Measurements from ENCODE around the gene CARD10. TPM values are rescaled to one million over a fixed set of nuclear protein-coding genes. Genes with fewer than 3 reads are reported as not detected.

The CARD10 gene
- total RNA-seq, 1 donor from 2014 or later: 47.9 TPM

GRCh38 chr22:37505565-37505964 is 13.7 kb downstream of the CARD10 start:
- DNase-seq (ENCODE audit: low read depth in 2 of 2): no peak

DNA sequence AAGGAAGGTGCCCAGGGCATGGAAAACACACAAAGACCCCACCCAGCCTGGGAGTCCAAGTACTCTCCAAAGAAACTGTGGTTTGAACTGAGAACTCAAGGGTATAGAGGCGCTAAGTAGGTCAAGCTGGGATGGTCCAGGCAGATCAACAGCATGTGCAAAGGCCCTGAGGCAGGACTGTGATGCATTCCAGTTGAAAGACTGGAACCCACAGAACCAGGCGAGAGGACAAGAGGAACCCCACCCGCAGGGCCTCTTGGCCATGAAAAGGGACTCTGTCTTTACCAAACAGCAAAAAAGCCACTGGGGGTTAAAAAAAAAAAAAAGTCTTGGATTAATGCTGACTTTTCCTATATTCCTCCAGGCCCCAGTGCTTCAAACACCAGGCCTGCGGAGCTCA is 14.3 kb downstream of the CARD10 start:
- no peak for DNase-seq (ENCODE audit: low read depth in 2 of 2)

DNA sequence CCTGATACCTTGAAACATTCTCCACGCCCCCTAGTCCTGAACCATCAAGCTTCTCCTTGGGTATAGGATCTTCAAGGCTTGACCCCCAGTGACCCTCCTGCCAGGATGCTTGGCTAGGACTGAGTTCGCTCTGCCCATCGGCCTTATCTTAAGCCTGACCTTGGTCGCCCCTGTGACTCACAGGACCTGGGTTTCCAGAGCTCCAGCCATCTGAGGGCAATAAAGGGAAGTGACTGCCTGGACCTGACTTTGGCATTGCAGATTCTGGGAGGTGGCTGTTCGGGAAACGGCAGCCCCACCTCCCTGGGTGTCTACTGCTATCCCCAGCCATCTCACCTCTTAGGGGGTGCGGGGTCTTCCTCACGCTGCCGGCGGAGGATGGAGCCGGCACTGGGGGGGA is 15.4 kb downstream of the CARD10 start:
- peak in 1 of 2 donors; percentile 43 for DNase-seq (ENCODE audit: low read depth in 2 of 2)

DNA sequence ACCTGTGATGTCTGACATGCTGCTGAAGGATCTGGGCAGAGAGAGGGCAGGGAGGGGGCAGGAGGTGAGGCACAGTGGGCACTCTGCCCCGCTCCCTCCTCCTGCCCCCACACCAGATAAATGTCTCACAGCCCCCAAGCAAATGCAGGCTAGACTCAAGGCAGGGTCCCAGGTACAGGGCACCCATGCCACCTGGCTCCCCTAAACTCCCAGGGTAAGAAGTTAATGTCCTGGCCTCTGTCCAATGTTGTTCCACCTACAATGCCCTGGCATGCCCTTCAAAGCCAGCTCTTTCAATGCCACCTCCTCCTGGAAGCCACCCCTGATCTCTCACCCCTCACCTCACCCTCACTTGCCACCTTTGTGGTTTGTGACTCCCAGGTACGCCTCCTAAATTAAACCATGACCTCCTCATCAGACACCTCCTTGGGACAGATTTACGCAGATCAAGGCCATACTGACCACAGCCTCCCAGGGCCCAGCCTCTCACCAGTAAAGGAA is 16.0 kb downstream of the CARD10 start:
- DNase-seq (ENCODE audit: low read depth in 2 of 2): no peak

DNA sequence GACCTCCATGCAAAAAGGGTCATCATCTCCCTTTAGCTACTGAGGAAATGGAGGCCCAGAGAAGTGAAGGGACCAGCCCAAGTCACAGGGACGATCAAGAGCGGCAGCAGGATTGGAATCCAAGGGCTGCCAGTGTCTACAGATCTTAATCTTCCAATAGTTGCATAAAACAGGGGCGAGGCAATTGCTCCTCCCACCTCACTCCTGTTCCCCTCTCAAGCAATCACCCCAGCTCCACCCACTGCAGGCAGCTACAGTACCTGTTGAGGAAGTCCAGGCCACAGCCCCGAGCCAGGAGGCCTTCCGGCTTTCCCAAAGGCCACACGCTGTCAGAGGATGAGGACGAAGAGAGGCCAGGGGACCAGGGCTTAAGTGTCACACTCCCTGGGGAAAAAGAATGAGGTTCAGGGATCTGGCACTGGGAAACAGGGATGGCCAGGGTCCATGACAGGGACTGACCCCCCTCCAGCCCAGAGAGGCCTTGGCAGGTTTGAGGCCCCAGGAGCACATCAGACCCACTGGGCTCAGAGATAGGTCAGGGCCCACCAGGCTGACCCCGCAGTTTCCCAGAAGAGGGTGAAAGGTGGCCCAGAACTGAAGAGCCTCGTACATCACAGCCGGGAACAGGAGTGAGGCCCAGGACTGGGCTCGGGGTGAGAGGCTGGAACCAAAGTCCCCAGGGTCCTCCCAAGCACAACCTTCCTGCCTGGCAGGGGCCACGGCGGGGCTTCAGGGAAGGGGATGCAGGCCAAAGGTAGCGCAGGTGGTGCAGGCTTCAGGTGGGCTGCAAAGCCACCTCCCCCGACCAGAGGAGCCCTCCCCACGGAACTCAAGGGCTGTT is 16.7 kb downstream of the CARD10 start:
- DNase-seq (ENCODE audit: low read depth in 2 of 2): no peak

GRCh38 chr22:37501610-37502341 is 17.4 kb downstream of the CARD10 start:
- DNase-seq (ENCODE audit: low read depth in 2 of 2): peak; percentile 88 to 95

GRCh38 chr22:37500745-37501609 is 18.2 kb downstream of the CARD10 start:
- DNase-seq (ENCODE audit: low read depth in 2 of 2): peak in 1 of 2 donors; percentile 67

DNA sequence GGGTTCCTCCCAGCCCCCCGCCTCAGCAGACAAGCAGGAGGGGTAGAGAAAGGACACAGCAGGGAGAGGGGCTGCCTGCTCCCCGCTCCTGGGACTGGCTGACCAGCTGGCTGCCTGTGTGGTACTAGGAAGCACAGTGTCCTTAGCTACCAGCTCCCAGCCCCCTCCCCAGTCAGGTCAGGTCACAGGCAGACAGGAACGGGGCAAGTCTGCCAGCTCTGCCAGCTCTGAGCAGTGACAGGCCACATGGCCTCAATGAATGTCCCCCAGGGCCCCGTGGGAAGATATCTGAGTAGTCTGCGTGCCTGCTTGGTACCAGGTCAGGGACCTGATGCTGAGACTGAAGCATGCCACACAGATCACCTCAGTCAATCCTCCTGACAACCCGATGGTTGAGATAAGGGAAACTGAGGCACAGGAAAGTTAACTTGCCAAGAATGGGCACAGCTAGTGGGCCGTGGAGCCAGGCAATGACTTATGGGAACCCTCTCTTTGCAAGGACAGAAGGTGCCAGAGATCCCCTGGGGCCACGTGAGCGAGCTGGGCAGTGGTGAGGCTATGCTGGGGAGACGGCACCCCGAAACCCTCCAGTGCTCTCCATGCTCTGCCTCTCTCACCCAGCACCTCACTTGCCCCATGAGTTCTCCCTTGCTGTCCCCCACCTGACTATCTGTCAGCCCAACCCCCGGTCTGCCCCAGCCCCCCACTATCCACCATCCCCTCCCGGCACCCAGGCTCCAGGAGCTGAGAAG is 19.2 kb downstream of the CARD10 start:
- DNase-seq (ENCODE audit: low read depth in 2 of 2): no peak

- DNase-seq (ENCODE audit: low read depth in 2 of 2): peak in 1 of 2 donors; percentile 23
Measured at GRCh38 chr22:37499027-37499707, 20.0 kb downstream of the CARD10 start.

- DNase-seq (ENCODE audit: low read depth in 2 of 2): peak in 1 of 2 donors; percentile 42
Measured at GRCh38 chr22:37498289-37498909, 20.8 kb downstream of the CARD10 start.

DNA sequence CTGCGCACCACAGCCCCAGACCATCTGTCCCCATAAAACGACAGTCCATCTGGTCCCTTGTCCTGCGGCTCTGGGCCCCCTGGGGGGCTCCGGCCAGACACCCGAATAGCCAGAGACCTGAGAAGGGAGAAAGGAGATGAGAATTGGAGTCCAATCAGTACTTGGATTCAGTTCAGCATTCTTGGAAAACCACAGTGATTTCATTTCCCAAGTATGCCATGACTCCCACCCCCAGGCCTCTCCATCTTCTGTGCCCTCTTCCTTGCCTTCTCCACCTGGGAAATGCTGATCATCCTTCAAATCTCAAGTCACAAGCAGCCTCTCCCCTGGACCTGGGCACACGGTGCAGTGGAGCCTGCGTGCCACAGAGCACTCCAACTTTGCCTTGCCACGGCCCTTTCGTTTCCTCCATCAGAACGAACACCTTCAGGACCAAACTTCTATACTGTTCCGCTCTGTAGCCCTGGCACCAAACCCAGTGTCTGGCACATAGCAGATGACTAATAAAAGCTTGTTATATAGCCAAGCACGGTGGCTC is 22.1 kb downstream of the CARD10 start:
- peak in 1 of 2 donors; percentile 61 for DNase-seq (ENCODE audit: low read depth in 2 of 2)

DNA sequence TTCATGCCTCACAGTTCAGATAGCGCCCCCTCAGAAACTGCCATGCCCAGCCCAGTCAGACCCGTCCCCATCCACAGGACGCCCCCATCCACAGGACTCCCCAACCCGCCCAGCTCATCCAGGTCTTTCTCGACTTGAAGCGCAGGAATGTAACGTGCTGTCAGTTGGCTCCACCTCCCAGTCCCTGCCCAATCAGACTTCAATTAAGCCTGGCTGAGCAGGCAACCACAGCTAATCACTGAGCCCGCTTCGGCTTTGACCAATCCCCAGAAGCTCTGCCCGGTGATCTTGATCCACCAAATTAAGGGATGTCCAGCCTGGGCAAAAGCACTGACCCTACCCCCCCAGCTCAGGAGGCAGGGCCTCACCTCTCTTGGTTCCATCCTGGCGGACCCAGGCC is 22.6 kb downstream of the CARD10 start:
- peak in 1 of 2 donors; percentile 31 for DNase-seq (ENCODE audit: low read depth in 2 of 2)

DNA sequence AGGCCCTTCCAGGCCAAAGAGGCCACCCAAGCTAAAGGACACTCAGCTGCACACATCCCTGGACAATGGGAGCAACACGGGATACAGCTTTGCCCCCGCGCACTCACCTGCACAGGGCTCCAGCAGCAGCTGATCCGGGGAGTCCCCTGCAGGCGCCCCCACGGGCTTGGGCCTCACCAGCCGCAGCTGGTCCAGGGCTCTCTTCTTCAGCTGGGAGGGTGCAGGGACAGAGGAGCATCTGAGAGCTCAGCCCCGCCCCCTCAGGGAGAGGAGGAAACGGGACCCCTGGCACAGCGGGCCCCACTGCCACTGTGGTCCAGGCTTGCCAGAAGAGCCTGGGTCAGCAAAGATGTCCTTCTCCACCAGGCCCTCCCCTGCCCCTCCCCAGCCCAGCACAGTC is 25.2 kb downstream of the CARD10 start:
- DNase-seq (ENCODE audit: low read depth in 2 of 2): no peak

GRCh38 chr22:37492428-37493344 is 26.5 kb downstream of the CARD10 start:
- DNase-seq (ENCODE audit: low read depth in 2 of 2): peak in 1 of 2 donors; percentile 54

DNA sequence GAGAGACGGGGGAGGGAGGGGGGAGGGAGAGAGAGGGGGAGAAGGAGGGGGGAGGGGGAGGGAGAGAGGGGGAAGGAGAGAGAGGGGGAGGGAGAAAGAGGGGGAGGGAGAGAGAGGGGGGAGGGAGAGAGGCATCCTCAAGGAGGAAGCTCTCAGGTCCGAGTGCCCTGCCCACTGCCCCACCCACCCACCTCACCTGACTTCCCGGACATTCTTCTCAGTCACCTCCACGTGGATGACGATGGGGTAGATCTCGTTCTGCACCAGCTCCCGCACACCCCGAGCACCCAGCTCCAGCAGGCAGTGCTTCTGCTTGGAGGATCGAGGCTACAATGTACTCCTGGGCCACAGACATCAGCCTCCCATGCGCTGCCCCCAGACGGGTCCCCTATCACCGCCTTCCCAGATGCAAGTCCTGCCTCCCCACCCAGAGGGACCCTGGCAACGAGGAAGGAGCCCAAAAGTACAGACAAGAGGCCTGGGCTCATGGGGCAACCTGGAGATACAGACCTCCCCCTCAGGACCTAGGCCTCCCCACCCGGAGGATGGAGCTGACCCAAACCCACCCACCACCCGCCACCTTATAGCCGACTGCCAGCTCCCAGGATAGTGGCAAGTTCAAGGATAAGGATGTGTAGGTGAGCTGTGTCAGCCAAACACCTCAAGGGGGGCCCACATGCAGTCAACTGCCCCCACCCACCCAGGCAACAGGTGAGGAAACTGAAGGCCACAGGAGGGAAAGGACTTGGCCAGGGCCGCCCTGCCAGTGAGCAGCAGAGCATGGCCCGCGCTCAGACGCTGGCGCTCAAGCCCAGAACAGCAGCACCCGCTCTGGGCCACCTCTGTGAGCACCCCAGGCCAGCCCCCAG is 27.4 kb downstream of the CARD10 start:
- no peak for DNase-seq (ENCODE audit: low read depth in 2 of 2)

- DNase-seq (ENCODE audit: low read depth in 2 of 2): no peak
Measured at GRCh38 chr22:37491106-37491505, 28.1 kb downstream of the CARD10 start.

DNA sequence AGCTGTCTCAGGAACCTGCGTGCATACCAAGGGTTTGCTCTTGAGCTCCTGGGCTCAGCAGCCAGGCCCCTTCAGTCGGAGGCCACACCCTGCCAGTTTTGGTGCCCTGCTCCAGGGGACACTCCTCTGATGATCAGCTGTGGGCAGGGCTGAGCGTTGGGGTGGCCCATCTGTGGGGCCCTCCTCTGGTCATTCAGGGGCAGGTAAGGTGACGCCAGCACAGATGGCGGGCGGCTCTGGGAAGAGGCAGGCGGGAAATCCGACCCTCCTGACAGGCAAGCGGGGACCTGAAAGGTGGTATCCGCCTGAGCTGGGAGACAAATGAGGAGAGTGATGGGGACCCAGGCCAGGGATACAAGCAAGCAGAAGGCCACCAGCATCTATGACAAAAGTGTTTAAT is 29.2 kb downstream of the CARD10 start:
- no peak for DNase-seq (ENCODE audit: low read depth in 2 of 2)
